Nasal cavity respiratory epithelium epithelial cell of viscerocranial mucosa (primary cell): ENCODE measurements around the gene PTCSC3. TPM values are rescaled to one million over a fixed set of nuclear protein-coding genes. Genes with fewer than 3 reads are reported as not detected.

ENCODE experiments used
- total RNA-seq: library from RNA; depleted of rRNA; stranded (reverse); fragments of >200 nt; gene quantifications from 2 replicates; pipeline ENCODE4 v1.2.3, GENCODE V29; 2014

Gene PTCSC3
- not detected in 2 replicates for total RNA-seq

DNA sequence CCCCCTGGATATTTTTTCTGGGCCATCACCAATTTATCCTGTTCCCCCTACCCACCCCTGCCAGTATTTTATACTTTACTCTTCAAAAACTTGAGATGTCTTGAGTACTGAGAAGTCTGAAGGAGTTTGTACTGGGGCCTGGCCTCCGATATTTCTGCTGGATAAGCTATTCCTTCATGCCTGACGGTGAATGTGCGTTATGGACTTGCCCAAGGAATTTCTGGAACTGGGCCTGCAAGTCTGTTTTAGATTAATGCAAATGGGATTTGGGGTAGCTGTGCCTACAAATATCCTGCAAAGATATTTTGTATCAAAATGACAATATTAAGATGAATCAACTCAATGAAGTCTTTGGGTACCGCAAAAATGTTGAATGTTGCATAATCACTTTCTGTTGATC is at the start of gene PTCSC3:
TSS of gene PTCSC3 (minus strand) at position 199 of the 400 bp plus-strand sequence.

Other genes starting within 250 kb of the PTCSC3 start
- 5.8 and 13.1 TPM in 2 replicates for gene MBIP, start 143.9 kb upstream of the PTCSC3 start, total RNA-seq